ENCODE results near the gene FAM168A.

The FAM168A gene

DNA sequence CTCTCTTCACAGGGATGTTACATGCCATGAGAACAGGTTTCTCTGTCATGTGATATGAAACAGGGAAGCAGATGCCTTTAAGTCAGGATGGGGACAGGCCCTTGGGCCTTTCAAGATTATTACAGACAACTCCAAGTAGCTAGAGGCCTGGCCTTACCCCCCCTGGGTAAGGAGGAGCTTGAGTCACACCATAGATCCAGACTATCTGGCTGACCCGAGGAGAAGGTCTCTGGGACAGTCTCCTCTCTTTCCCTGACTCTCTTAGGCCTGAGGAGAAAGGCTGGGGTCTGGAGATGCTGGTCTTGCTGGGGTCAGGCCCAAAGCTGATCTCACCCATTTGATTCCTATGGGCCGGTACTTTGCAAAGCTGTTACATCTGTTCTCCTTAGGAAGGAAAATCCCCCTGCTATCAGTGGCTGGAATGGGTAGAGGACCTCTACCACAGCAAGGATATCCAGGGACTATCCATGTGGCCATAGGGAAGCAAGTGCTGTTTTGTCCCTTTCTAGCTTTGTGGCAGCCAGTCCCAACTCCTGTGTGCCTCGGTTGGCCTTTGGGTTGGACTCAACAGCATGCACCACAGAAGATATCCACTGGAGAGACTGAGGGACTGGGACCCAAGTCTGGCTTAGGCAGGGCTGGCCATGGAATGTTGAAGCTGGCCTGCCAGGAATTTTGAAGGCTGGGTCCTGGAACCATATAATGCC, 196.5 kb downstream of the FAM168A start:
- no peak for DNase-seq (ENCODE audit: low read depth in 2 of 2)

DNA sequence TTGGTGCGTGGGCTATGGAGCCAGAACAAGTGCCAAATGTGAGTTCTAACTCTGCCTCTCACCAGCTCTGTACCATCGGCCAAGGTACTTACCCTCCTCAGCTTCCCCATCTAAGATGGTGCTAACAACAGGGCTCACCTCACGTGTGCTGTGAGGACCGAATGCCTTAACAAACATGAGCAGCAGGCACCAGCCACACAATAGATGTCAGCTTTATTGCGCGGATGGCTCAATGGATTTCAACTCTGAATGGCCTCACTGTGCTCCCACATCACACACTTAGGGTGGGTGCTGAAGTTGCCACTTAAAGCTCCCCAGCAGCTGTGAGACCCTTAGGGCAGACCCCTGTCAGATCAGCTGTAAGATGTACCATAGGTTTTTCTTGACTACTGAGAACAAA, 197.6 kb downstream of the FAM168A start:
- no peak for DNase-seq (ENCODE audit: low read depth in 2 of 2)

DNA sequence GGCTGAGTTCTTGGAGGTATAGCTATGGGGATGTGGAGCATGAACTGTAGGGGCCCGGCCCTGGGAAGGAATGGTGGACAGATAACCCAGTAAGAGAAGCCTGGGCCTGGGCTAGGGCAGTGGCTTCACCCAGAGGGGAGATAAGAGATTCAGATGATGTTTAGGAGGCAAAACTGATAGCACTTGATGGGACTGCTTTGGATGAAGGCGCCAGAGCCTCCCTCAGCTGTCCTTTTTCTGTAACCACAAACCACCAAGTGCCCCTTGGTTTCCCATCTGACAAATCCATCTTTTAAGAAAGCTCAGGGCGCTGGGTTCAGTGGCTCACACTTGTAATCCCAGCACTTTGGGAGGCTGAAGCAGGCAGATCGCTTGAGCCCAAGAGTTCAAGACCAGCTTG, 198.3 kb downstream of the FAM168A start:
- no peak for DNase-seq (ENCODE audit: low read depth in 2 of 2)

DNA sequence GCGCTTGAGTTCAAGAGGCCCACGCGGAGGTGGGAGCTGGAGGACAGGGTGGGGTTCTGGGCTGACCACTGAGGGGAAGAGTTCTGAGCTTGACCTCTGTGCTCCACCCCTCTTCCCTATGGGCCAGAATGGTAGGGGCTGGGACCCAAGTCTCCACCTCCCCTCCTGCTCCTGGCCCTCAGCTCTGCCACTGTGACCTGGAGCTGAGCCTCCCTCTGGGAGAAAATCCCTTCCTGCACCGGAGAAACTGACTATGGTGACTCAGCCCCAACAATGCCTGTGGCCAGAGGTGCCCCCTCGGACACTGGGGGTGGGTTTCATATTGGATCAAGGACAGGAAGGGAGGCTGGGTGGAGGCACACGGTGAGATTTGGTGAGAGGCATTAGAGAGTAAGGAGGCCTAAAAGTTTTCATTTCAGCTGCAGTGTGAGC, 198.7 kb downstream of the FAM168A start:
- no peak for DNase-seq (ENCODE audit: low read depth in 2 of 2)

DNA sequence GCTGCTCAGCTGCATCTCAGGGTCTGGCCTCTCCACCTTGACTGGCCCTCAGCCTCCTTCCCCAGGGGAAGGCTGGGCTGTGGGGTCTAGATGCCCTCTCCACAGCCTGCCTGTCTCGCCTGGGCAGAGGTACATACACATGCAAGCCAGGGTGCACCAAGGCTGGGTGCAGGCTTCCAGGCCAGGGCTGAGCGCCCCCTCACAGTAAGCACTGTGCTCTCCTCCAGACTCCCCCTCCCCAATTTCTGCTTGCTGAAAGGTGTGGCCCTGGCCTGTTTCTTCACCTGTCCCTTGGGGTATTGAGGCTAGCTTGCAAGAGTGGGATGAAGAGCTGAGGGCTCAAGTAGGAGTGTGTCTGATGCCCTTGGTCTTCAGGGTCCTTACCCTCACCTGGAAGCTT, 199.2 kb downstream of the FAM168A start:
- DNase-seq (ENCODE audit: low read depth in 2 of 2) = no peak

DNA sequence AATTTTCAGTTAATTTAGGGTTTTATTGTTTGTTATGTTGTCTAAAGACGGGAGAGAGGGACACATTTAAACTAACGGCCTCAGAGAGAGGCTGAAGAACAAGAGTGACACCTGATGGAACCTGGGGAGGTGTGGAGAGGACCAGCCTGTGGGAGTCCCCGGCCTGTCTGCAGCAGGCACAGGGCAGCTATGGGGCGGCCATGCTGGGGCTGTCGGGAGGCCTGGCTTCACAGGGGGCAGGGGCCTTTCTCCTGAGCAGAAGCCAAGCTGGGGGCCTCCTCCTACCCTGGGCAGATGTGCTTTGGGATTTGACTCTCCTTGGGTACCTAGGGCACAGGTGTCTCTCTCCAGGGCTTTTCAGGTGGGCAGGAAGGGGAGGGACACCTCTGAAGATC, 199.8 kb downstream of the FAM168A start:
- DNase-seq (ENCODE audit: low read depth in 2 of 2) = no peak

DNA sequence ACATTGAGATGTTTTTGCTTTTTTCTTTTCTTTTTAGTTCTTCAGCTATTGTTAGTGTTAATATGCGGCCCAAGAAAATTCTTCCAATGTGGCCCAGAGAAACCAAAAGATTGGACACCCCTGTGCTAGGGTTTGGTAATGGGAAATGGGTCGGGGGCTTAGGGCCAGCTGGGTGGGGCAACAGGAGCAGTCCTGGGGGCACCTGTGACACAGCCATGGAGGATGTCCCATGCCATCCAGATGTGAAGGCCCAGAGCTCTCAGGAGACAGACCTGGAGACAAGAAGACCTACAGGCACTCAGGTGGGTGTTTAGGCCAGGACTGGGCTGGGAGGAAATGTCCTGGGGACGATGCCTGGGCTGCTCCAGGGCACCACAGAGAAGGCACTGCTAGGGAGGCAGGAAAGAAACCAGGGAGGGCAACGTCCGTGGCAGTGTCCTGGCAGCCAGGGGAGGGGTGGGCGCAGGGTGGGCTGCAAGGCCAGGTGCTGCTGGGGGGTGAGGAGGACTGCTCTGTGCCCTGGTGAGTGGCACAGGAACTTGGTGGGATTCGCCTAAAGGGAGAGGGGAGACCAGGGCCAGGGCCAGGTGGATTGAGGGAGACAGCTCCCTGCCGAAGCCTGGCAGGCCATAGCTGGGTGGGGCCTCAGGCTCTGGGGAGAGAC, 200.3 kb downstream of the FAM168A start:
- no peak for DNase-seq (ENCODE audit: low read depth in 2 of 2)

DNA sequence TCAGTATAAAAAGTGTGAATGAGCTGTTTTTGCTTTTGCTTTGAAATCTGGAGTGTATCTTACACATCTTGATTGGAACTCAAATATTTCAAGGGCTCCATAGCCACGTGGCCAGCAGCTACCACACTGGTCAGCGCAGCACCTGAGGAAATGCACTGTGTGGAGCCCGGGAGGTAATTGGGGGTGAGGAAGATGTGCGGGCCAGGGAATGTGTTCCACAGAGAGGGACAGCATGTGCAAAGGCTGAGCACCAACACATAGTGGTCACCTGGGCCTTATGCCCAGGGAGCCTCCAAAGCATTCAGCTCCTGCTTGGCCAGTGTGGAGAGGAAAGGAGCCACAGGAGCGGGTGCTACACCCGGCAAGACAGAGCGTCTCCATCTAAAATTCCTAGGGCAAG, 200.9 kb downstream of the FAM168A start:
- DNase-seq (ENCODE audit: low read depth in 2 of 2) = no peak

DNA sequence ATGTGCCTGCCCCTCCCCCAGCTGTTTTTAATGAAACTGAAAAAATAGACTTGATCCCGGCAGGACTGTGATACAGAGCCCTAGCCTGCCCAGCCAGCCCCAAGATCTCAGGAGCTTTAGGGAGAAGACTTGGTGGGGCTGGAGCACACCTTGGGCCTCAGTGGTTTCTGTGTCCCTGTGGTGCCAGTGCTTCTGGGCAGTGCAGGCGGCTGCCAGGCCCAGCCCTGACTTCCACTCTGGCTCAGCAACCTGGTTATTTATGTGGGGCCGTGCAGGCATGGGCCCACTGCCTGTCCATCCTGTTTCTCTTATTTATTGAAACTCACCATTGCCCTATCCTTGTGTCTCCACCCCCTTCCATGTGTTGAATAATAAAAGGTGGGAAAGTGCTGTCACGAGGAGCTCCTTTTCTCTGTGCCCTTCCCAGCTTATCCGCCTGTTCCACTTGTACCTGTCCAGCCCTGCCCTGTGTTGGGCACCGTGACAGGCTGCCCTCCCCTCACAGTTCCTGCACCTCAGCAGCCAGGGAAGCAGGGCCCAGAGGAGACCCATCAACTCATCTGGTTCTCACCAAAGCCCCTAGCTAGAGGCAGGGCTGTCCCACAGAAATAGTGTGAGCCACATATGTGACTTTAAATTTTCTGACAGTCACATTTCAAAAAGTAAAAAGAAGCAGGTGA, 201.5 kb downstream of the FAM168A start:
- DNase-seq (ENCODE audit: low read depth in 2 of 2) = no peak

DNA sequence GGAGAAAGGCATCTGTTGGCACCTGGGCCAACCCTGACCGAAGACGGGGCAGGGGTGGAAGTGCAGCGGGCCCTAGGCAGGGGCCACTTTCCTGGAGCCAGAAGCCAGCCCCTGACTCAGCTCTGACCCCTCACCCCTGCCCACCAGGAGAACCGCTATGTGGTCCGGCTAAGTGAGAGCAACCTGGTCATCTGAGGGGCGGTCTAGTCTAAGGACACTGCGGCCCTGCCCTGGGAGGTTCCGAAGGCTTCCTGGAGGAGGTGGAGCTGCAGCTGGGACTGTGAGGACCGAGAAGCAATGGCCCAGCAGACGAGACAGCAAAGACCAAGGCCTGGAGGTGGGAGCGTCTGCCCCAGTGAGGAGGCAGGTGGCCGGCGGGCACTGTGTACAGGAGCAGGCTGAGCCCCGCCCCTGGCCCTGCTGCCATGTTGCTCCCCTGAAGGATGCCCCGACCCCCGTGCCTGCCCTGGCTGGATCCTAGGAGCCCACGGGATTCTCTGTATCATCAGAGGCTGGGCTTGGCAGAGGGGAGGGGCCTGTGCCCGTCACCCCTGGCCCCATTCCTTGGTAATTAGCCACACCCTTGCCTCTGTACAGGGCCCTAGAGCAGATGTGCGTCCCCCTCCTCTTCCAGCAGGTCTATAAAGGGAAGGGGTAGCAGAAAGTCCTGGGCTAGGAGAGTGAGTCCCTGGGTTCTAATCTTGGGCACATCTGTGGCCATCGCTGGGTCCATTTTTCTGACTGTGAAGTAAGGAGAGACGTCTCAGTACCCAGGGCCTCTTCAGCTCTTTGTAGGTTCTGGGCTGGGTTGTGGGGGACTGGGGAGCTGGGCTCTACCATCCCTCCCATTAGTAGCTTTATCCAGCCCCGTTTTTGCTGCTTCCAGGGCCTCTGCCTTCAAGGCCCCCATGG, 202.4 kb downstream of the FAM168A start:
- DNase-seq (ENCODE audit: low read depth in 2 of 2) = no peak

DNA sequence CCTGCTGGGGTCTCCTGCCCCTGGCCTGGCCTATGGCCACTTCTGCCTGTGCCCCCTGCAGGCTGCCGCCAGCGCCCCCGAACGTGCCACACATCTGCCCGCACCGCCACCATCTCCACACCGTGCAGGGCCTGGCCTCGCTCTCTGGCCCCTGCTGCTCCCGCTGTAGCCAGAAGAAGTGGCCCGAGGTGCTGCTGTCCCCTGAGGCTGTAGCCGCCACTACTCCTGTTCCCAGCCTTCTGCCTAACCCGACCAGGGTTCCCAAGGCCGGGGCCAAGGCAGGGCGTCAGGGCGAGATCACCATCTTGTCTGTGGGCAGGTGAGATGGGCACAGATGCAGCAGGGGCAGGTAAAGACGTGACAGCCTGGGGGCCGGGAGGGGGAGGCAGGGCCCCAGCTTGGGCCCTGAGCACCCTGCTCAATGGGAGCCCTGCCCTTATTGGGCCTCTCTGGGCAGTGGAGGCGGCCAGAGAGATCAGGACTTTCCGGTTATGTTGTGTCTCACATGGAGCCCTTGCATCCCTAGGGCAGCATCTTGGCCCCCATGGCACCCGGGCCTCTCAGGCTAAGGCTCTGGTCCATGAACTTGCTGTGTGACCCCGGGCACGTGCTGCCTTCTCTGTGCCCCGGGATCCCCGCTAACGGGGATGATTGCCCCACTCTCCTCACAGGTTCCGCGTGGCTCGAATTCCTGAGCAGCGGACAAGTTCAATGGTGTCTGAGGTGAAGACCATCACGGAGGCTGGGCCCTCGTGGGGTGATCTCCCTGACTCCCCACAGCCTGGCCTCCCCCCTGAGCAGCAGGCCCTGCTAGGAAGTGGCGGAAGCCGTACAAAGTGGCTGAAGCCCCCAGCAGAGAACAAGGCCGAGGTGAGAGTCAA, 203.3 kb downstream of the FAM168A start:
- no peak for DNase-seq (ENCODE audit: low read depth in 2 of 2)

DNA sequence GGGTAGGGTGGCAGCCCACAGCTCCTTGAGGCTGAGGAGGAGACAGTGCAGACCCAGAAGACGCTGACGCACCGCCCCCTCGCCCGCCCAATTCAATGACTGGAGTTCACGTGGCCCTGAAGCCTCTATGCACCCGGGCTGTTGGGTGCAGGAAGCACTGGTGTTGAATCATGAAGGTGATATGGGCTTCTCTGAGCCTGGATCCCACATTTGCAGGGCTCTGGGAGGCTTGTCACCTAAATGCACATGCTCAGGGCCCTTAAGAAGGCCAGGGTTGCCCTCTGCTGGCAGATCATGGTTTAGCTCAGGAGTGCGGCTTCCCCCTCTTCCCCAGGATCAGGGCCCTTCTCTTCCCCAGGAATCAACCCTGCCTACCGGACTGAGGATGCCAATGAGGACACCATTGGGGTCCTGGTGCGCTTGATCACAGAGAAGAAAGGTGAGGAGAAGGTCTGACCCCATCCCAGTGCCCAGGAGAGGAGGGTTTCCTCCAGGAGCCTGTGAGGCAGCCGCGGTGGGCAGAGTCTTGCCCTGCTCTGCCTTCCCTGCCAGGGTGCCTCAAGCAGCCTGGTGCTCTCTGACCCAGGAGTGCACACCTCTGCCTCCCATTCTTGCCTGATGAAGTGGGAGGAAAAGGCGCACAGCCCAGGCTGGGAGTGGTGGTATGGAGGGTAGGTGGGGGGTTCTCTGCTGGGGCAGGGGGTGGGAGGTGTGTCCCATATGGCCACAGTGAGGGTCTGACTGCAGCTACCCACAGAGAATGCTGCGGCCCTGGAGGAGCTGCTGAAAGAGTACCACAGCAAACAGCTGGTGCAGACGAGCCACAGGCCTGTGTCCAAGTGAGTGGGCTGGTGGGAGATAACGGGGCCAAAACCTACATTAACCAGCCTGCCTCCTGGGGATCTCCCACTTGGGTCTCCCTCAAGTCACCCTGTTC, 204.2 kb downstream of the FAM168A start:
- DNase-seq (ENCODE audit: low read depth in 2 of 2) = peak in 1 of 2 donors; percentile 51

DNA sequence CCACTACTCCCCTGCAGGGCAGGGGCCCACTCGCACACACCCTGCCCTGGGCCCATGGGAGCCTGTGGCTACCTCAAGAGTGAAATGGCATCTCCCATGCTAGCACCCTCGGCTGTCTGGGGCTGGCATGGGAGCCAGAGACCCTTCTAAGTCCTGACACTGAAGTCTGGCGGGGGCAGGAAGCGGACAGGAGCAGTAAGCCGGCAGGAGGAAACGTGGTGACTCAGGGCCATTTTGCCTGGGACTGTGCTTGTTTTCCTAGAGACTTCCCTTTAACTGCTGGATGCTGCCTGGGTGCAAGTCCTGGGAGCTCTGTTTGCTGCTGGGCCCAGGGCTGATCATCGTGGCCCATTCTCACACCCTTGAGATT, 204.9 kb downstream of the FAM168A start:
- DNase-seq (ENCODE audit: low read depth in 2 of 2) = no peak

DNA sequence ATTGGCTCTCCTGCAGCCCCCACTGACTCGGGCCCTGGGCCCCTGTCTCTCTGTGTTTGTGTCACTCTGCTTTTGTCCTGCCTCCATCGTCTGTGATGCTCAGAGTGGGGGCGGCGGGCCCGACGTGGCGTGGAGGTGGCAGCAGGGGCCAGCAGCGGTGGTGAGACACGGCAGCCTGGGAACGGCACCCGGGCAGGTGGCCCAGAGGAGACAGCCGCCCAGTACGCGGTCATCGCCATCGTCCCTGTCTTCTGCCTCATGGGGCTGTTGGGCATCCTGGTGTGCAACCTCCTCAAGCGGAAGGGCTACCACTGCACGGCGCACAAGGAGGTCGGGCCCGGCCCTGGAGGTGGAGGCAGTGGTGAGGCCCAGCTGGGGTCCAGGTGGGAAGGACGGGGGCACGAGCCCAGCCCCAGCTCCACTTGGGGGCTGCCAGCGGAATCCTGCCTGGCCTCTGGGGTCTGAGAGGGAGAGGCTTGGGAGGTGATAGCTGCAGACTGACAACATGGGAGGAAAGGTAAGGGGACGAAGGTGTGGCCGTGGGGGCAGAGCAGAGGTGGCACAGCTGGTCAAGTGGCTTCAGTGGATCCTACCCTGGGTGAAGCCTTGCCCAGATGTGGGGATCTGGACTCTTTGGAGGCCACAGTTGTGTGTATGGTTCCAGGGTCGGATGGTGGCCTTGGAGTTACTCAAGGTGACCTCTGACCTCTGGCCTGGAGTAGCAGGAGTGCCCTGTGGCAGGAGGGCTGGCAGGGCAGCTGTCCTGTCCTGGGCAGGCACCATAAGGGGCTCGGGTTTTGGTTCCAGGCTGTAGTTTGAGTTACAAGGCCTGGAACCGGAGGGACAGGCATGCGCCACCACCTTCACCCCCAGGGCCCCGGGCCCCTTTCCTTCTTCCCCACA, 205.6 kb downstream of the FAM168A start:
- no peak for DNase-seq (ENCODE audit: low read depth in 2 of 2)

DNA sequence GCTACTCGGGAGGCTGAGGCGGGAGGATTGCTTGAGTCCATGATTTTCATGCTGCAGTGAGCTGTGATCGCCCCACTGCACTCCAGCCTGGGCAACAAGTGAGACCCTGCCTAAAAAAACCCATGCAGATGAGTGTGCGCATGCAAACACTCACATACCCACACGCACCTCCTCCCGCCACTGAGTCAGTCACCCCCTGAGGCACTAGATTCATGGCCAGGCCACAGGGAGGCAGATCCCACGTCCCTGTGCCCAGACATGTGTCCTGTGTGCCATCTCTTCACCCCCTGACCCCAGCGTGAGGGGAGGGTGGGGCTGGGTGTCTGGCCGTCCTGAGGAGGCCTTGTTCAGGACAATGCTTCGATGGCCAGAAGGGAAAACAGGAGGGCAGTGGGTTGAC, 206.2 kb downstream of the FAM168A start:
- no peak for DNase-seq (ENCODE audit: low read depth in 2 of 2)

DNA sequence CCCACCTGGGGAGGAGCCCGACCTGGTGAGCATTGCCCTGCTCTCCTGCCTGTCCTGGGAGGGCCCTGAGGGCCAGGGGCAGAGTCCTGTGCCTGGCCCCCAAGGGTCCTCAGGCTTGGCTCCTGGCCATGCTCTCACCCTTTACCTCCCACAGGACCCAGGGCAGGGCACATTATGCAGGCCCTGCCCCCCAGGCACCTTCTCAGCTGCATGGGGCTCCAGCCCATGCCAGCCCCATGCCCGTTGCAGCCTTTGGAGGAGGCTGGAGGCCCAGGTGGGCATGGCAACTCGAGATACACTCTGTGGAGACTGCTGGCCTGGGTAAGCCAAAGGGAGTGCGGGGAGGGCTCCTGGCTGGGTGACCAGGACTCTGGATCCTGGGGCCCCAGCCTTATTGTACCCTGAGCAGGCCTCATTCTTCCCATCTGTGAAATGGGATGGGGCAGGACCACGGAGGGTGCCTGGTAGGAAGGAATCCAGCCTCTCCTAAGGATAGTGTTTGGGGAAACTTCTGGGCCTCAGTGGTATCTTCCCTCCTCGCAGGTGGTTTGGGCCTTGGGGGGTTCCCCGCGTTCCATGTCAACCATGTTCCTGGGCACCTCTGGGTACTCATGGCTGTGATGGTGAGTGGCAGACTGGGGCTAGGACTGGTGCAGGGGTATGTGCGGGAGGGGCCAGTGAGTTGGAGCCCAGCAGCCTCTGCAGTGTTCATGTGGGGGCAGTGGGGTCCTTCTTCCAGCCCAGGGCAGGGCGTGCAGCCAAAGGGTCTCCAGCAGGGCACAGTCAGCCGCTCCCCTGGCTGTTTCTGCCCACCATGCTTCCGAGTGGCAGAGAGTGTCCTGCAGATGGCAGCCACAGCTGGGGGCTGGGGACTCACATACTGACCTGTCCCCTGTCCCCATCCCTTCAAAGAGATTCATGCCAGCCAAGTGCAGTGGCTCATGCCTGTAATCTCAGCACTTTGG, 207.0 kb downstream of the FAM168A start:
- no peak for DNase-seq (ENCODE audit: low read depth in 2 of 2)

DNA sequence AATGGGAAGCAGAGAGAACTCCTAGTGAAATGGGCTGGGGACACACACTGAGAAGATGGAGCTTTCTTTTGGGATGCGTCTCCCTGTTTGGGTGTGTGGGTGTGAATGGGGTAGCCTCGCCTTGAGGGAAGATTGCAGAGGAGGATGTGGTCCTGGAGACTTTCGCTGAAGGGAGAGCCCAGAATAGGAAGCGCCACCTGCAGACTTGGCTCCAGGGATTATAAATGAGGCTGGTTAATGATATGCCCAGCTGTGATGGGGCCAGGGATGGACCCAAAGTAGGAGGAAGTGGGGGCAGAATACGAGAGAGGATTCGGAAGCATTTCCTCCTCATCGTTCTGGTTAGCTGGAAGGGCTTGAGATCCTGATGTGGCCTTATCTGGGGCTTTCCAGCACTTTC, 208.0 kb downstream of the FAM168A start:
- no peak for DNase-seq (ENCODE audit: low read depth in 2 of 2)

DNA sequence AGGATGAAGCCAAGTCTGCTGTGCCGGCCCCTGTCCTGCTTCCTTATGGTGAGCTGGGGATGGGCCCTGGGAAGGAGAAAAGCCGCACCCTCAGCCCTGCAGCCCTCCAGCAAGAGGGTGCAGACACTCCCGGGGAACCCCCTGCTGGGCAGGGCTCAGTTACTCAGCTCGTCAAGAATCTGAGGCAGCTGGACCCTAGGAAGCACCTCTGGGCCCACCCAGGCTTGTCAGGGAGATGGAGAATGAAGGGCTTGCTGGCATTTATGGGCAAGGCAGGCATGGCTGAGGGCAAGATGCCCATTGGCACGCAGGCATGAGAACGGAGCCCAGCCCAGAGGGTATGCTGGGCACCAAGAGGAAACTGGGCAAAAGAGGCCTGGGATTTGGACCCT, 208.8 kb downstream of the FAM168A start:
- DNase-seq (ENCODE audit: low read depth in 2 of 2) = no peak
